GM12878 (cell line): Measurements from ENCODE around the gene LEF1. TPM values are rescaled to one million over a fixed set of nuclear protein-coding genes. Genes with fewer than 3 reads are reported as not detected.

Source experiments
- BMI1 ChIP-seq: fragments of 450-650 bp; IDR thresholded peaks from 2 replicates; pipeline ENCODE4 v1.6.1; 2016; ENCODE audit warnings: mild to moderate bottlenecking, moderate library complexity, borderline replicate concordance
- CEBPB ChIP-seq, 2 experiments: fragments of 150-350 bp in 1 of 2; IDR thresholded peaks; 2 replicates each; pipeline ENCODE4 v1.6.1; 2012 to 2014; ENCODE audit warnings: low read depth in 2 of 2, low read length in 2 of 2, borderline replicate concordance in 1 of 2, inconsistent platforms in 1 of 2
- CREM ChIP-seq: IDR thresholded peaks from 2 replicates; pipeline ENCODE4 v1.6.1; 2014; ENCODE audit warnings: antibody characterized with exemption, low read depth
- E2F4 ChIP-seq: IDR thresholded peaks from 2 replicates; pipeline ENCODE4 v1.6.1; 2012; ENCODE audit warnings: low read depth, low read length, improper control_type of control experiment
- GABPA ChIP-seq: IDR thresholded peaks from 2 replicates; pipeline ENCODE4 v1.6.1; 2014; ENCODE audit warnings: antibody characterized with exemption, low read depth, mild to moderate bottlenecking, inconsistent platforms
- JUNB ChIP-seq: IDR thresholded peaks from 2 replicates; pipeline ENCODE4 v1.6.1; 2016; ENCODE audit warnings: antibody characterized with exemption, mild to moderate bottlenecking
- MXI1 ChIP-seq: fragments of 150-350 bp; IDR thresholded peaks from 2 replicates; pipeline ENCODE4 v1.6.1; 2011; ENCODE audit warnings: low read depth, mild to moderate bottlenecking, inconsistent platforms, low read length, improper control_type of control experiment
- NFXL1 ChIP-seq: fragments of 450-650 bp; IDR thresholded peaks from 2 replicates; pipeline ENCODE4 v1.6.1; 2017; ENCODE audit warnings: antibody characterized with exemption, mild to moderate bottlenecking, borderline replicate concordance
- NR2C2 ChIP-seq: IDR thresholded peaks from 2 replicates; pipeline ENCODE4 v1.6.1; 2011; ENCODE audit warnings: borderline replicate concordance, low read depth; ENCODE audit not compliant: control insufficient read depth, insufficient read length
- RBBP5 ChIP-seq: fragments of 200-600 bp; sonication (generic); conservative IDR thresholded peaks from 2 replicates; pipeline ENCODE4 v1.6.1; 2016
- USF2 ChIP-seq: IDR thresholded peaks from 2 replicates; pipeline ENCODE4 v1.6.1; 2011; ENCODE audit warnings: low read depth, low read length, improper control_type of control experiment, borderline replicate concordance
- YY1 ChIP-seq: IDR thresholded peaks from 2 replicates; pipeline ENCODE4 v1.6.1; 2011; ENCODE audit warnings: low read depth, mild to moderate bottlenecking, low read length
- ZBTB33 ChIP-seq: fragments of 450-650 bp; IDR thresholded peaks from 2 replicates; pipeline ENCODE4 v1.6.1; 2017; ENCODE audit warnings: mild to moderate bottlenecking
- ZNF207 ChIP-seq: fragments of 450-650 bp; IDR thresholded peaks from 2 replicates; pipeline ENCODE4 v1.6.1; 2014; ENCODE audit warnings: antibody characterized with exemption, mild to moderate bottlenecking, borderline replicate concordance
- ZSCAN29 ChIP-seq: fragments of 450-650 bp; IDR thresholded peaks from 2 replicates; pipeline ENCODE4 v1.6.1; 2017; ENCODE audit warnings: mild to moderate bottlenecking, moderate library complexity
- polyA plus RNA-seq, 11 experiments: library from polyadenylated mRNA; depleted of rRNA in 4 of 11; unstranded in 6 of 11; stranded (reverse) in 5 of 11; fragments of >200 nt; fragmentation: Nextera tagmentation in 4 of 11; fragmentation: Illumina TruSeq in 1 of 11; extraction: Ambion mirVana in 4 of 11; extraction: Trizol in 1 of 11; gene quantifications; 1 replicate in 1 of 11; 2 replicates in 10 of 11; pipeline versions ENCODE4 v1.2.1 to v1.2.3, GENCODE V29; 2011 to 2016; ENCODE audit warnings: inconsistent platforms in 2 of 11, missing spikeins in 2 of 11, low read depth in 1 of 11
- total RNA-seq, 4 experiments: library from RNA; depleted of rRNA in 3 of 4; stranded (reverse); fragments of >200 nt in 3 of 4; fragmentation: Illumina TruSeq in 1 of 4; extraction: Trizol in 1 of 4; gene quantifications; 2 replicates each; pipeline versions ENCODE4 v1.2.1 to v1.2.3, GENCODE V29; 2013 to 2021
- TF ChIP-seq, protein P1 (sequence below), 3 experiments: IDR thresholded peaks in 2 of 3; conservative IDR thresholded peaks in 1 of 3; 2 replicates each; pipeline ENCODE4 v1.5.1; 2011; ENCODE audit warnings: low read depth in 3 of 3, low read length in 3 of 3, mild to moderate bottlenecking in 3 of 3, control low read depth in 2 of 3, moderate library complexity in 2 of 3, inconsistent platforms in 1 of 3, mixed read lengths in 1 of 3; ENCODE audit not compliant: control insufficient read depth in 2 of 3, insufficient read depth in 1 of 3; ENCODE audit errors: extremely low read depth in 1 of 3
- TF ChIP-seq, protein P2 (sequence below): fragments of 150-350 bp; IDR thresholded peaks from 2 replicates; pipeline ENCODE4 v1.6.1; 2014; ENCODE audit warnings: mild to moderate bottlenecking, low read depth, low read length
- TF ChIP-seq, protein P3 (sequence below): IDR thresholded peaks from 2 replicates; pipeline ENCODE4 v1.6.1; 2011; ENCODE audit warnings: low read depth, mild to moderate bottlenecking, low read length, moderate library complexity, borderline replicate concordance; ENCODE audit errors: extremely low read depth
- TF ChIP-seq, protein P4 (sequence below): IDR thresholded peaks from 2 replicates; pipeline ENCODE4 v1.6.1; 2012; ENCODE audit warnings: mild to moderate bottlenecking, low read depth, low read length

The LEF1 gene
- total and polyA plus RNA-seq, 10 of the 15 experiments (the other 5 are each of a cell fraction or from before 2014, with no cell fraction given) = 10.2 to 38.1 (median 19.5) TPM

- TF ChIP-seq YY1 = peak; percentile 35; the same call in 1 of the 2 replicates
- no peak for TF ChIP-seq USF2
- no peak; the same call in 1 of the 2 replicates for TF ChIP-seq MXI1
- TF ChIP-seq, protein P1, sequence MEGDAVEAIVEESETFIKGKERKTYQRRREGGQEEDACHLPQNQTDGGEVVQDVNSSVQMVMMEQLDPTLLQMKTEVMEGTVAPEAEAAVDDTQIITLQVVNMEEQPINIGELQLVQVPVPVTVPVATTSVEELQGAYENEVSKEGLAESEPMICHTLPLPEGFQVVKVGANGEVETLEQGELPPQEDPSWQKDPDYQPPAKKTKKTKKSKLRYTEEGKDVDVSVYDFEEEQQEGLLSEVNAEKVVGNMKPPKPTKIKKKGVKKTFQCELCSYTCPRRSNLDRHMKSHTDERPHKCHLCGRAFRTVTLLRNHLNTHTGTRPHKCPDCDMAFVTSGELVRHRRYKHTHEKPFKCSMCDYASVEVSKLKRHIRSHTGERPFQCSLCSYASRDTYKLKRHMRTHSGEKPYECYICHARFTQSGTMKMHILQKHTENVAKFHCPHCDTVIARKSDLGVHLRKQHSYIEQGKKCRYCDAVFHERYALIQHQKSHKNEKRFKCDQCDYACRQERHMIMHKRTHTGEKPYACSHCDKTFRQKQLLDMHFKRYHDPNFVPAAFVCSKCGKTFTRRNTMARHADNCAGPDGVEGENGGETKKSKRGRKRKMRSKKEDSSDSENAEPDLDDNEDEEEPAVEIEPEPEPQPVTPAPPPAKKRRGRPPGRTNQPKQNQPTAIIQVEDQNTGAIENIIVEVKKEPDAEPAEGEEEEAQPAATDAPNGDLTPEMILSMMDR (IDR thresholded peaks at IDR 0.05 in 2 of 3, conservative IDR thresholded peaks at IDR 0.05 in 1 of 3; ENCODE audit: control insufficient read depth in 2 of 3, extremely low read depth in 1 of 3, insufficient read depth in 1 of 3, low read depth in 3 of 3, low read length in 3 of 3) = no peak
- no peak for TF ChIP-seq NR2C2
- peak; percentile 47; the same call in 1 of the 2 replicates for TF ChIP-seq CREM
- TF ChIP-seq RBBP5 = no peak
- TF ChIP-seq JUNB = peak; percentile 96
- no peak for TF ChIP-seq E2F4
- peak; percentile 70; the same call in 1 of the 2 replicates for TF ChIP-seq BMI1
- TF ChIP-seq ZSCAN29 = peak; percentile 51; the same call in 1 of the 2 replicates
- no peak for TF ChIP-seq NFXL1
- TF ChIP-seq, protein P2, sequence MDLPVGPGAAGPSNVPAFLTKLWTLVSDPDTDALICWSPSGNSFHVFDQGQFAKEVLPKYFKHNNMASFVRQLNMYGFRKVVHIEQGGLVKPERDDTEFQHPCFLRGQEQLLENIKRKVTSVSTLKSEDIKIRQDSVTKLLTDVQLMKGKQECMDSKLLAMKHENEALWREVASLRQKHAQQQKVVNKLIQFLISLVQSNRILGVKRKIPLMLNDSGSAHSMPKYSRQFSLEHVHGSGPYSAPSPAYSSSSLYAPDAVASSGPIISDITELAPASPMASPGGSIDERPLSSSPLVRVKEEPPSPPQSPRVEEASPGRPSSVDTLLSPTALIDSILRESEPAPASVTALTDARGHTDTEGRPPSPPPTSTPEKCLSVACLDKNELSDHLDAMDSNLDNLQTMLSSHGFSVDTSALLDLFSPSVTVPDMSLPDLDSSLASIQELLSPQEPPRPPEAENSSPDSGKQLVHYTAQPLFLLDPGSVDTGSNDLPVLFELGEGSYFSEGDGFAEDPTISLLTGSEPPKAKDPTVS = no peak
- TF ChIP-seq, protein P3, sequence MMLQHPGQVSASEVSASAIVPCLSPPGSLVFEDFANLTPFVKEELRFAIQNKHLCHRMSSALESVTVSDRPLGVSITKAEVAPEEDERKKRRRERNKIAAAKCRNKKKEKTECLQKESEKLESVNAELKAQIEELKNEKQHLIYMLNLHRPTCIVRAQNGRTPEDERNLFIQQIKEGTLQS = no peak
- TF ChIP-seq ZNF207 = no peak
- TF ChIP-seq ZBTB33 = no peak
- no peak for TF ChIP-seq CEBPB (IDR thresholded peaks at IDR 0.05; ENCODE audit: borderline replicate concordance in 1 of 2, low read depth in 2 of 2, low read length in 2 of 2)
- TF ChIP-seq, protein P4, sequence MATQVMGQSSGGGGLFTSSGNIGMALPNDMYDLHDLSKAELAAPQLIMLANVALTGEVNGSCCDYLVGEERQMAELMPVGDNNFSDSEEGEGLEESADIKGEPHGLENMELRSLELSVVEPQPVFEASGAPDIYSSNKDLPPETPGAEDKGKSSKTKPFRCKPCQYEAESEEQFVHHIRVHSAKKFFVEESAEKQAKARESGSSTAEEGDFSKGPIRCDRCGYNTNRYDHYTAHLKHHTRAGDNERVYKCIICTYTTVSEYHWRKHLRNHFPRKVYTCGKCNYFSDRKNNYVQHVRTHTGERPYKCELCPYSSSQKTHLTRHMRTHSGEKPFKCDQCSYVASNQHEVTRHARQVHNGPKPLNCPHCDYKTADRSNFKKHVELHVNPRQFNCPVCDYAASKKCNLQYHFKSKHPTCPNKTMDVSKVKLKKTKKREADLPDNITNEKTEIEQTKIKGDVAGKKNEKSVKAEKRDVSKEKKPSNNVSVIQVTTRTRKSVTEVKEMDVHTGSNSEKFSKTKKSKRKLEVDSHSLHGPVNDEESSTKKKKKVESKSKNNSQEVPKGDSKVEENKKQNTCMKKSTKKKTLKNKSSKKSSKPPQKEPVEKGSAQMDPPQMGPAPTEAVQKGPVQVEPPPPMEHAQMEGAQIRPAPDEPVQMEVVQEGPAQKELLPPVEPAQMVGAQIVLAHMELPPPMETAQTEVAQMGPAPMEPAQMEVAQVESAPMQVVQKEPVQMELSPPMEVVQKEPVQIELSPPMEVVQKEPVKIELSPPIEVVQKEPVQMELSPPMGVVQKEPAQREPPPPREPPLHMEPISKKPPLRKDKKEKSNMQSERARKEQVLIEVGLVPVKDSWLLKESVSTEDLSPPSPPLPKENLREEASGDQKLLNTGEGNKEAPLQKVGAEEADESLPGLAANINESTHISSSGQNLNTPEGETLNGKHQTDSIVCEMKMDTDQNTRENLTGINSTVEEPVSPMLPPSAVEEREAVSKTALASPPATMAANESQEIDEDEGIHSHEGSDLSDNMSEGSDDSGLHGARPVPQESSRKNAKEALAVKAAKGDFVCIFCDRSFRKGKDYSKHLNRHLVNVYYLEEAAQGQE = no peak
- no peak for TF ChIP-seq GABPA
Observed at GRCh38 chr4:108118505-108118904, 50.2 kb downstream of the LEF1 start (continued).
